HG02840 (cell line): ENCODE measurements around the gene CBARP.

Experiments used
- ATAC-seq: cut with Tn5 transposase; IDR thresholded peaks from one replicate; pipeline ENCODE4 v1.9.1; 2021; ENCODE audit warnings: mild to moderate bottlenecking, moderate library complexity, moderate number of reproducible peaks; ENCODE audit not compliant: unreplicated experiment, low FRiP score

The CBARP gene

DNA sequence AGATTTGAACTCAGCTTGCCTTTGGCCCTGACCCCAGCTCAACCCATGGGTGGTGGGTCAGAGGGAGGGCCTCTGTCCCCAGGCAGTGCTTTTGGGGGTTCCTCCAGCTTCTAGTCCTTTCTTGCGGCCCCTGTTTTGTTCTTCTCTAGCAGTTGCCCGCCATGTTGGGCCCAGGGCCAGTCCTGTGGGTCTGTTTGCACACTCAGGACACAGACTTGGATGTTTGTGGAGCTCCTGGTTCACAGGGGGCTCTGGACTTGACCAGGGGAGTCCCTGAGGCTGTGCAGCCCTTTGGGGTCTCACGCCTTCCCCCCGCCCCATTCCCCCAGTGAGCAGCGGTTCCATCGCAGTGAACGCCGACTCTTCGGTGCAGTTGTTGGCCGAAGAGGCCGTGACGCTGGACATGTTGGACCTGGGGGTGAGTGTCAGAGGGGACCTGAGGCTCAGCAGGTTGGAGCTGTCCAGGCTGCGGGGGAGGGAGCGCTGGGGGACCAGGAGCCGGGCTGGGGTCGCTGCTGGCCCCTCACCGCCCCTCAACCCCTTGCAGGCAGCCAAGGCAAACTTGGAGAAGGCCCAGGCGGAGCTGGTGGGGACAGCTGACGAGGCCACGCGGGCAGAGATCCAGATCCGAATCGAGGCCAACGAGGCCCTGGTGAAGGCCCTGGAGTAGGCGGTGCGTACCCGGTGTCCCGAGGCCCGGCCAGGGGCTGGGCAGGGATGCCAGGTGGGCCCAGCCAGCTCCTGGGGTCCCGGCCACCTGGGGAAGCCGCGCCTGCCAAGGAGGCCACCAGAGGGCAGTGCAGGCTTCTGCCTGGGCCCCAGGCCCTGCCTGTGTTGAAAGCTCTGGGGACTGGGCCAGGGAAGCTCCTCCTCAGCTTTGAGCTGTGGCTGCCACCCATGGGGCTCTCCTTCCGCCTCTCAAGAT lies 6.2 kb upstream of the CBARP start:
- ATAC-seq: no peak

DNA sequence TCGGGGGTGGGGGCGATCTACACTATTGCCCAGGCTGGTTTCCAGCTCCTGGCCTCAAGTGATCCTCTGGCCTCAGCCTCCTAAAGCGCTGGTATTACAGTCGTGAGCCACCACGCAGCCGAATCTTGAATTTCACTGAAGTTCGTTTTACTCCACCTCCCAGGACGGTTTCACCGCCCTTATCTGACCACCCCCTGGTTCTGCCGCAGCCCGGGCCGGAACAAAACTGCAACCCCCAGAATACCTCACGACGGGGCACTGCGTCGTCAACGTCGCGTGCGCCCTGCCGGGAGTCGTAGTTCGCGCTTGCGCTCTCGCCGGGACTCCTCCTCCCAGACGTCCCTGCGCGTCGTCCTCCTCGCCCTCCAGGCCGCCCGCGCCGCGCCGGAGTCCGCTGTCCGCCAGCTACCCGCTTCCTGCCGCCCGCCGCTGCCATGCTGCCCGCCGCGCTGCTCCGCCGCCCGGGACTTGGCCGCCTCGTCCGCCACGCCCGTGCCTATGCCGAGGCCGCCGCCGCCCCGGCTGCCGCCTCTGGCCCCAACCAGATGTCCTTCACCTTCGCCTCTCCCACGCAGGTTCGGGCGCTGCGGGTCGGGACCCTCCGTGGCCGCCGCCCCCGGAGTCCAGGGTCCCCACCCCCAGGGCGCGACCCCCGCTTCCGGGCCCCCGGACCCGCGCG lies 3.8 kb upstream of the CBARP start, which contains the start of gene ATP5F1D:
Gene ATP5F1D, plus strand, starts transcription at position 335 of the 679 bp plus-strand sequence. Its CDS starts 100 bp downstream, at position 435.
- peak; percentile 54 for ATAC-seq

DNA sequence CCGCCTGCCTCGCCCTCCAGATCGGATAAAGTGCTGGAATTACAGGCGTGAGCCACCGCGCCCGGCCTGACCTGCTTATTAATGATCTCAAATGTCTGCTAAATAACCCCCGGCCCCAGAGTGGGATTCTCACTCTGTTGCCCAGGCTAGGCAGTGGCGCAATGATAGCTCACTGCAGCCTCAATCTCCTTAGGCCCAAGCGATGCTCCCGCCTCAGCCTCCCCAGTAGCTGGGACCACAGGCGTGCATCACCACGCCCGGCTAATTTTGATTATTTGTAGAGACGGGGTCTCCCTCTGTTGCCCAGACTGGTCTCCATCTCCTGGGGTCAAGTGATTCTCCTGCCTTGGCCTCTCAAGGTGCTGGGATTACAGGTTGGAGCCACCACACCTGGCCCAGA lies 3.1 kb upstream of the CBARP start:
- ATAC-seq: no peak

DNA sequence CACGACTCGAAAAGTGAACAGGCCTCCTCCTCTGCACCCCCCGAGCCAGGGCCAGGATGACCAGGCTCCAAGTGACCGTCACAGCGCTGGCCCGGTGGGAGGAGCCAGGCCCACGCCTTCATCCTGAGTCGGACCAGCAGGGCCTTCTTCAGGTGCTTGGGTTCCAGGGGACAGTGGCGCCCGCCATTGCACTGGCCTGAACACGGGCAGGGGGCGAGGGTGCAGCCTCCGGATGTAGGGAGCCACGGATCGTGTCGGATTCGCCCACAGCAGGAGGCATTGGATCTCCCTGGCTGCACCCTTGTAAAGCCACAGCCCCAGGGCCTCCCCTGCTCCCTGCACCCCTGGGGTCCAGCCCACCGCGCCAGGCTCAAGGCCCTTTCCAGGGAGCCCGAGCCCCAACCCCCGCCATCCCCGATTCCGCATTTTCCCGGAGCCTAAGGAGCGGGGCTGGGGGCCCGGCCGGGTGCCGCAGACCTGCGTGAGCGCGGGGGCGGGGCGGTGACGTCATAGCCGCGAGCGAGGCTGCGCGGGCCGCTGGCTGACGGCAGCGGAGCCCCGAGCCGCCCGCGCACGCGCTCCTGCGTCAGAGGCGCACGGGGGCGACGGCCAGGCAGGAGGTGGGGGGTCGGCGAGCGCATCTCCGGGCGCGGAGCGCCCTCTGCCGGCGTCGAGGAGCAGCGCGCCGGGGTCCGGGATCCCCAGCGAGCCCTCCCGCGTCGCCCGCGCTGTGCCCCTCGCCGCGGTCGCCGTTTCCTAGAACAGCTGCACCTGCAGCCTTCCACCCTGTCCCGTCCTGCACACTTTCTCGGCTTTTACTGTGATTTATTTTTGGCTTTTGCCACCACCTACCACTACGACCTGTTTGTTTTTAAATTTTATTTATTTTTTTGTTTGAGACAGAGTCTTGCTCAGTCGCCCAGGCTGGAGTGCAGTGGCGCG lies 2.3 kb upstream of the CBARP start:
- no peak for ATAC-seq

DNA sequence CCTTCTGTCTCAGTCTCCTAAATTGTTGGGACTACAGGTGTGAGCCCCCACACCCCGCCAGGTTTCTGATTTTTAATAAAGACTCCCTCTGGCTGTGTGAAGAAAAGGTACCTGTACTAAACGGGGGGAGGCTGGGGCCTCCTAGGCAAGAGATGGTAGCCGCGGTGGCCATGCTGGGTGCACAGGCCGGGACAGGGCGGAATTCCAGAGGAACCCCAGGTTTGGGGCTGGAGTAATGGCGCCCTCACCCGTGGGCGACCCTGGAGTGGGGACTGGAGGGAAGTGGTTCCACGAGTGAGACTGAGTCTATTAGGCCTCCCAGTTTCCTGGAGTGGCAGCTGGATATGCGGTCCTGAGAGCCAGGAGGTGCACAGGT lies 1.6 kb upstream of the CBARP start:
- ATAC-seq: no peak

DNA sequence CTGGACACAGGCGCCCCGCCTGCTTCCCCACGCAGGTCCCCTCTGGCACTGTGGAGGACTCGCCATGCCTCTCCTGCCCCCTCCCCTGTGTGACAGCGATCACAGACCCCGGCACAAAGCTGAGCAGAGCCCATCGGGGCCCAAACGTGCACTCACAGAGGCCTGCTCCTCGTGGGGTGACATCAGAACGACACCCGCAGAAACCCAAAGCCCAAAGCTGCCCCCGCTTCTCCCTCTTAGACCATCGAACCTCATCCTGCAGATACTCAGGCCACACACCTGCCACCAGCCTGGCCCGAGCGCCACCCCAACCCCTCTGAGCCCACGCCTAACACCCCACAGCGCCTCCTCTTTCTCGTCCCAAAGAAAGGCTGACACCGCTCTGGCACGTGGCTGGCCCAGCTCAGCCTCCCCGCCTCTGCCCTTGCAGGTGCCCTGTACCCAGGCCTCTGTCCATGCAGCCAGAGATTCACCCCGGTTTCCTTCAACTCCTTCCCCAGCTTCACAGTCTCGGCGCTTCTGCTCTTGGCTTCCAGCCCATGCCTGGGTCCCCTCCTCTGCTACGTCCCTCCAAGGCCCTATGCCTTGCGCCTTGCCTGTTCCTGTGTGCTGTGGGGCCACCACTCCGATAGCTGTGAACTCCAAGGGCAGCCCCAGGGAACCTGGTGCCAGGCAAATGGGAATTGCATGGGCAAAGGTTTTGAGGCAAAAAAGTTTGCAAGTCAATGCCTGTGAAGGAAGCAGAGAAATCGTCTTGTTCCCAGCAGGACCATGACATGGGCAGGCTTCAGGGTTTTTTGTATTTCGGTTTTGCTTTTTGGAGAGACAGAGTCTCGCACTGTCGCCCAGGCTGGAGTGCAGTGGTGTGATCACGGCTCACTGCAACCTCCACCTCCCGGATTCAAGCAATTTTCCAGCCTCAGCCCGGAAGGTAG lies 831 bp upstream of the CBARP start:
- ATAC-seq: no peak

DNA sequence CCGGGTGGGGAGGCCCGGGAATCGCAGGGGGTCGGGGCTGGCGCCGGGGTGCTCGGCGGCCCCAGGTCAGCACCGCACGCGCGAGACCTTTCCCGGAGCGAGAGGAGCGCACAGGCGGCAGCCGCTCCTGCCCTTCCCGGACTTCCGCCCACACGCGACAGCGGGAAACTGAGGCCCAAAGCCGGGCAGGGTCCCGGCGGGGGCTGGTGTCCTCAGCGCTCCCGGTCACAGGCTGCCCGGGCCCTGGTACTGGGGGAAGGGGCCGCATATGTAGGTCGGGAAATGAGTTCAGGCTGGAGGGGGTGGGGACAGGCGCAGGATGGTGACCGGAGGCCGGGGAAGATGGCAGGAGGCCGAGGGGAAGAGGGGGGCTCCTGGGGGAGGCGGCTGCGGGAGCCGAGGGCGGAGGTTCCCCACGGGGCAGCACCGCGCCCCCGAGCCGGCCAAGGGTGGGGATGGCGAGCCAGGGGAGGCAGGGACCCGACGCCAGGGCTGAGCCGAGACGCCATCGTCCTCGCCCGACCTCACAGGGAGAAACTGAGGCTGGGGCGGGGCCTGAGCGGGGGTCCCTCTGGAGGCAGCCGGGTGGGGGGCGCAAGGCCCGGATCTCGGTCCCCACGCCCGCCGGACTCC lies 662 bp downstream of the CBARP start:
- ATAC-seq: no peak

DNA sequence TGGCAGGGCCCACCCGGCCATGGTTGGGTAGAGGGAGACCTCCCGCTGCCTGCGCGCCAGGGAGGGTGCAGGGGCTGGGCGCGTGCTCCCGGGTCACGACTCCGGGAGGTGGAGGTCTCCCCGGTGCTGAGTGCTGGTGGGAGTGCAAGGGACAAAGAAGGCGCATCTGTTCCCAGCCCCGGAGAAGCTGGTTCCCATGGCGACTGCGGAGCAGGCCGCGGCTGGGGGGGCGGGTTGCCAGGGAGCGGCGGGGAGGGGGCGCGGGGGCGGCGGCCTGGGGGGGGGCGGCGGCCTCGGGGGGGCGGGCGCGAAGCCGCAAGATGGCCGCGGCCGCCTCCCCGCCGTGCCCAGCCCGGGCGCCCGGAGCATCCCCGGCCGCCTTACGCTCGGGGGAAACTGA lies 1.2 kb downstream of the CBARP start:
- no peak for ATAC-seq

DNA sequence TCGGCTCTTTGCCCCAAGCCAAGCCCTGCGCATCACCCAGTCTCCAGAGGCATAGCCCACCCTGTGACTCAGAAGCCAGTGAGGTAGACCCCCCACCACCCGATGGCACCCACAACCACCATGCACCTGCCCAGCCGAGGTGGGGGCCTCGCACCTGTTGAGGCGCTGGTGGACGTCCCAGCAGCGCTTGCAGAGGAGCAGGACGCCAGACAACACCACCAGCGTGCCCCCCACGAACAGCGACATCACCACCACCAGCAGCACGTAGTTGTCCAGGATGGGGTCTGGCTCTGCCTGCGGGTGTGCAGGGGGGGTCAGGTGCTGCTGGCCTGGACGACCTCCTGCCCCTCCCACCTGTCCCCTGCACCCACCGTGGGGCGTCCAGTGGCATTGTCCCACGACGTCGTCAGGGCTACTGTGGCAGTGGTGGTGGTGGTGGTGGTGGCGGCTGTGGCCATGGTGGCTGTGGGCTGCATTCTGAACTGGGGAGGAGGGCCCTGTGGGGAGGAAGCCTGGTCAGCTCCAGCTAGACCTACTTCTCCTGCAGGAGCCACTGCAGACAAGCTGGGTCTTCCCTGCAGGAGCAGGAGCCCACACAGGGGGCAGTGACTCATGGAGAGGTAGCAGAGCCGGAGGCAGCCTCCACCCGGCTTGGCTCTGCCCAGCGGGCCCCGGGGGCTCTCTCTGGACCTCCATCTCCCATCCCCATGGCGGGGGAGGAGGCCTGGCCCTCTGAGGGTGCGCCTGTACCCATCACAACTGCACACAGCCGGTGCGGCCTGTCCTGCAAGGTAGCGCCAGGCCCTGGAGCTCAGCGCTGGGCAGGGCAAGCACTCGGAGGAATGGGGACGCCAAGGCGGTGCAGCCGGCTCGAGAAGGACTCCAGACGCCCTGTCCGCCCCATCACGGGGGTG lies 1.9 kb downstream of the CBARP start:
- no peak for ATAC-seq

DNA sequence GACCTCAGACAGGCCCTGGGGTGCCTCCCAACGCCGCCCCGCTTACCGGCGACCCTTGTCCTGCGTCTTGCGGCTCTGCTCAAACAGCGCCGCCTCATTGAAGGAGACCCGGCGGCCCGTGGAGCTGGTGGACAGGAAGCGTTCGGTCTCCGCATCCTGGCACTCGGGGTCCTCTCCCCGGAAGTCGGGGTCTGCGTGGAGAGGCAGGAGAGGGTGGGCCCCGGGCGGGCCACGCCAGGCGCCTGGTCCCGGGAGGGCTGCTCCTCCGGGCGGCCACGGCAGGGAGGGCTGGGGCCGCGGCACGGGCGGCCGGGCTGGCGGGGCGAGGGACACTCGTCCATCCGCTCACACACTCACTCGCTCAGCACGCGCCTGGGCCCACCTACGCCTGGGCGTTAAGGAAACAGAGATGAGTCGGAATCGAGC lies 2.8 kb downstream of the CBARP start:
- ATAC-seq: no peak

DNA sequence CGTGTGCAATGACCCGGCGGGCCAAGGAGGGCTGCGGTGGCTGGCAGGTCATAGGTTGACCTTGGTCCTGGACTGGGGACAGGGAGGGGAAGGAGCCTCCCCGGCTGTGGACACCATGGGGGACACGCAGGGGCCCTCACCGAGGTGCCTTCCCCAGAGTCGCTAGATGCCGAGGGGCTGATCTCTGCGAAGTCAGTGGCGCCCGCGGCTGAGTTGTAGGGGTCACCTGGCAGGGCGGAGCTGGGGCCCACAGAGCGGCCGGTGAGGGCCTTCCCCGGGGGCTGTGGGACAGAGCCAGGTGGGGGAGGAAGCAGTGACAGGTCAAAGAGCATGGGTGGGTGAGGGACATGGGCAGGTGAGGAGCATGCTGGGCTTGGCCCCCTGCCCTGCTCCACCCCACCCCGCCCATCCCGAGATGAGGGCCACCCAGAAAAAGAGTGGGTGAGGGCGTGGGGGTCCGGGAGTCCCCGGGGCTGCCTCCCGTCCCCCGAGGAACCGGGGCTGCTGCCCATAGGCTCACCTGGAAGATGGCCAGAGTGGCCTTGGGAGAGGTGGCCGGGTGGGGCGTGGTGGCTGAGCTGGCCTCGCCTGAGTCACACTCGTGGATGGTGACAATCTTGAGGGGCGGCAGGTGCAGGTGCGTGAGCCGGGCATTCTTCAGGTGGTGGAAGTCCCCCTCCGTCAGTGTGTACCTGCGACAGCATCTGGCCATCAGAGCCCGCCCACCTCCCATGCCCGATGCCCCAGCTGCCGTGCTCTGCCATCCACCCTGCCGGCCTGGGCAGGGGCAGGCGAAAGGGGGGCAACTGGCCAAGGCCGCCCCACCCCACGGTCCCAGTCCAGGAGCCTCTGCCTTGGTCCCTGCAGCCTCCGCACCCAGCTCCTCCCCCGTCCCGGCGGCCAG lies 3.5 kb downstream of the CBARP start:
- ATAC-seq: no peak

DNA sequence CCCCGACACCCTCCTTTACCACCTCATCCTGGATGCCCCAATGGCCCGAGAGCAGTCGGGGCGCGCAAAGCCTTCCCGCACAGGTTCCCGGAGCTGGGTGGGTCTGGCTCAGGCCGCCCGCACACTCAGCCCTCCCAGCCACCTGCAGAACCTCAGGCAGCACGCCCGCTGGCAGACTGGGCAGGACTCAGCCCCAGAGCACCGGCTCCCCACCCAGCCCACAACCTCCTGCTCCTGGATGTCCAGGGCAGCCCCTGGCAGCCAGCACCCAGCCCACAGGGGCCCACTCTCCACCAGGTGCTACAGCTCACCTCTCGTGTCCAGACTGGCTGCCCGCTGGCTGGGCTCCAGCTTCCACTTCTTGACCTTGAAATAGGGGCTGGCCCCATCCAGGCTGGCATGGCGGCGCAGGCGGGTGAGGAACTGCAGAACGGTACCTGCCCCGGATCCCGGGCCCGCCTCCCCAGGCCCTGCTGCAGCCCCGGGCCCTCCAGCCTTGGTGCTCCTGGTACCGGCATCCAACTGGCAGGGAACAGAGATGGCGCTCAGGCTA lies 4.6 kb downstream of the CBARP start:
- no peak for ATAC-seq

DNA sequence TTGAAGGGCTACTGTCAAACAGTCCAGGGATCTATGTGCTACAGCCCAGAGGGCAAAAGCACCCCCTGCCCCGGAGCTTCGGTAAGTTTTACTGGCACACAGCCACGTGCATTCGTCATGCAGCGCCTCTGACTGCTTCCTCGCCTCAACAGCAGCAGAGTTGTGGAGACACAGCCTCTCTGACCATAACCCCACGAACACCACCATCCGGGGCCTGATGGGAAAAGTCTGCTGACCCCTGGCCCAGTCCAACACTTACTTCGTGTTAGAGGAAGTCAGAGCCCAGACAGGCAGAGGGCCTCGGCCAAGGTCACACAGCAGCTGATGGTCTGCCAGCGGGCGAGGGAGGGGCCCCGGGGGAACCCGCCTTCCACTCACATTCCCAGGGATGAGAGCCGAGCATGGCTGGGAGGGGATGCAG lies 5.1 kb downstream of the CBARP start:
- ATAC-seq: no peak

DNA sequence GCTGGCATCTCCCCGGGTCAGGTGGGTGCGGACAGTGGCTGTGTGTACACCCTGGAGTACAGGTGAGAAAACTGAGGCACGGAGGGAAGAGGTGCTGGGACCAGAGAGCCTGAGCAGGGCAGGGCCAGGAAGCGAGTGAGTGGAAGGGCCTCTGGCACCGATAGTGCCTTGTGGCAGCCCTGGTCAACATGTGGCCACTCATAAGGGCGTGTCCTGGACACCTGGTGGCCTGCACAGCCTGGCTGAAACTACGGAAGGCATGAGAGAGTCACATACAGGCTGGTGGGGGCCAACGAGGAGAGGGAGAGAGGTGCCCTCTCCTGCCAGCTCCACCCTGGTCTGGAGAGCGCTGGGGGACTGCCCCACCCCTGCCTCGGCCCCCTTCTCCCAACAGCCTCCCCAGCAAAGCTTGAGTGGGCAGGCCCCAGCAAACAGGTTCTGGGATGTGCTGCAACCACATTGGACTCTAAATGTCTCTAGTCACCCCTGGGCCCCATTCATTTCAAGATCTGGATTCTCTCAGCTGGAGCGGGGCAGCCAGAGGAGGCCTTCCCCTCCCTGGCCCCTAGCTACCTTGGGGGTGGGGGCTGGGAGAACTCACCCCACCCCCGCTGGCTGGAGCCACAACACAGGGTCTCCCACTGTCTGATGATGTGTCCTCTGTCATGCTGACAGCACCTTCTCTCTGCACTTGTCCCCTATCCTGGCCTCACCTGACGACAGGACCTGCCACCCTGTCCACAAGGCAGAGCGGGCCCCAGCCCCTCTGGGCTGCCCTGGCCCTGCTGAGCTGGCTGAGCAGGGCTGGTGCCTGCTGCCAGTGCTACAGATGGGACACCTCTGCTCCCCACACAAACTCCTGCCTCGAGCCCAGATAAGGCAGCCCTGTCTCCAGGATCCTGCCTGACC lies 5.8 kb downstream of the CBARP start:
- no peak for ATAC-seq

DNA sequence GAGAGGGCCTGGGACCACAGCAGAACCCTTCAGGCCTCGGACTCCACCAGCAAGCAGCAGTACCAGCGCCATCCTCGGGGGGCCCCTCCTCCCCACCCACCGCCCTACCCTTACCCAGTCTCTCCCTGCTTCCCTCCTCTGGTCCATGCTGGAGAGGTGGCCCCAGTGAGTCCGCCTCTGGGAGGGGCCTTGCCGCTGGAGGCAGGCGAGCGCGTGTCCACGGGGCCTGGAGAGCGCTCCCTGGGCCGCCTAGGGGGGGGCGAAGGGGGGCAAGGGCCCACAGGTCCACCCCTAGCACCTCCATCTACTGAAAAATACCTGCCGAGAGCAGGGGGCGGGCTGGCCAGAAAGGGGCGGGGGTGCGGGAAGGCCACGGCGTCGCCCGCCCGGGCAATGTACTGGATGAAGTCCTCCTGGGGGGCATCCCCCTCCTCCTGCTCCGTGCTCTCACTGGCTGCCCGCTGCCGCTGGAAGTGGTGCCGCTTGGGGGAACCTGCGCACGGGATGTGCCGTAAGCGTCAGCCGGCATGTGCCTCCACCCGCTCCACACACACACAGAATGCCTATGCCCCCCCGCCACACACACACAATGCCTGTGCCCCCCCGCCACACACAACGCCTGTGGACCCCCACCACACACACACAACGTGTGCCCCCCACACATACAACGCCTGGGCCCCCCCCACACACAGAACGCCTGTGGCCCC lies 6.9 kb downstream of the CBARP start:
- ATAC-seq: no peak
